K562 (cell line): ENCODE measurements around the gene ABITRAM. TPM values are rescaled to one million over a fixed set of nuclear protein-coding genes. Genes with fewer than 3 reads are reported as not detected.

ENCODE experiments used
- ARID3A ChIP-seq: IDR thresholded peaks from 2 replicates; pipeline ENCODE4 v1.6.1; 2012; ENCODE audit warnings: low read depth, low read length, improper control_type of control experiment, borderline replicate concordance
- BRCA1 ChIP-seq, 2 experiments: fragments of 450-650 bp in 1 of 2; sonication (generic) in 1 of 2; formaldehyde crosslinking in 1 of 2; IDR thresholded peaks; 2 replicates each; pipeline versions ENCODE4 v1.5.0 to v1.6.1; 2017 to 2020; ENCODE audit warnings: mild to moderate bottlenecking in 1 of 2, missing genetic modification reagents in 1 of 2
- BRD4 ChIP-seq: fragments of 200-600 bp; sonication (generic); IDR thresholded peaks from 2 replicates; pipeline ENCODE4 v1.6.1; 2017; ENCODE audit warnings: inconsistent platforms
- BRD9 ChIP-seq: fragments of 450-650 bp; IDR thresholded peaks from 2 replicates; pipeline ENCODE4 v1.6.1; 2018; ENCODE audit warnings: low read depth; ENCODE audit not compliant: partially characterized antibody
- CSDE1 ChIP-seq, 2 experiments: fragments of 450-650 bp; IDR thresholded peaks; 2 replicates each; pipeline ENCODE4 v1.6.1; 2016; ENCODE audit warnings: mild to moderate bottlenecking in 1 of 2
- ETV5 ChIP-seq: sonication (generic); formaldehyde crosslinking; IDR thresholded peaks from 2 replicates; pipeline ENCODE4 v1.4.0; 2020; ENCODE audit warnings: low read depth, mild to moderate bottlenecking, missing genetic modification reagents
- HMGXB4 ChIP-seq: sonication (generic); formaldehyde crosslinking; IDR thresholded peaks from 2 replicates; pipeline ENCODE4 v1.8.1; 2023; ENCODE audit warnings: mild to moderate bottlenecking, missing genetic modification reagents
- KAT7 ChIP-seq: sonication (generic); formaldehyde crosslinking; IDR thresholded peaks from 2 replicates; pipeline ENCODE4 v1.8.0; 2022; ENCODE audit warnings: missing genetic modification reagents, mild to moderate bottlenecking, borderline replicate concordance
- NEUROD1 ChIP-seq: fragments of 150-350 bp; IDR thresholded peaks from 2 replicates; pipeline ENCODE4 v1.6.1; 2014; ENCODE audit warnings: borderline replicate concordance, low read length, low read depth; ENCODE audit not compliant: partially characterized antibody
- SFPQ ChIP-seq: fragments of 200-400 bp; formaldehyde crosslinking; IDR thresholded peaks from 2 replicates; pipeline ENCODE4 v1.6.1; 2017; ENCODE audit warnings: mild to moderate bottlenecking, low read depth, low read length, moderate library complexity
- TEAD1 ChIP-seq, 2 experiments: fragments of 450-650 bp in 1 of 2; sonication (generic) in 1 of 2; formaldehyde crosslinking; IDR thresholded peaks; 2 replicates each; pipeline versions ENCODE4 v1.4.0 to v1.8.0; 2020 to 2022; ENCODE audit warnings: mild to moderate bottlenecking in 2 of 2, missing genetic modification reagents in 1 of 2
- ZBTB1 ChIP-seq: sonication (generic); formaldehyde crosslinking; IDR thresholded peaks from 2 replicates; pipeline ENCODE4 v1.8.1; 2023; ENCODE audit warnings: missing genetic modification reagents, low read depth, mild to moderate bottlenecking, borderline replicate concordance
- ZNF212 ChIP-seq: fragments of 450-650 bp; formaldehyde crosslinking; IDR thresholded peaks from 2 replicates; pipeline ENCODE4 v1.4.0; 2020; ENCODE audit warnings: mild to moderate bottlenecking
- ZNF263 ChIP-seq: sonication (generic); formaldehyde crosslinking; IDR thresholded peaks from 2 replicates; pipeline ENCODE4 v1.8.0; 2022; ENCODE audit warnings: mild to moderate bottlenecking, missing genetic modification reagents, borderline replicate concordance
- ZNF511 ChIP-seq: sonication (generic); formaldehyde crosslinking; IDR thresholded peaks from 2 replicates; pipeline ENCODE4 v1.8.0; 2022; ENCODE audit warnings: mild to moderate bottlenecking, missing genetic modification reagents
- ZNF764 ChIP-seq: fragments of 250-450 bp; sonication (Bioruptor Pico); IDR thresholded peaks from 2 replicates; pipeline ENCODE4 v1.4.0; 2020; ENCODE audit warnings: low read depth, mild to moderate bottlenecking, moderate library complexity
- polyA plus RNA-seq, 8 experiments: library from polyadenylated mRNA; depleted of rRNA in 4 of 8; stranded (reverse) in 5 of 8; unstranded in 3 of 8; fragments of >200 nt; fragmentation: Nextera tagmentation in 2 of 8; fragmentation: Illumina TruSeq in 1 of 8; extraction: Ambion mirVana in 2 of 8; extraction: Trizol in 1 of 8; gene quantifications; 2 replicates each; pipeline versions ENCODE4 v1.2.1 to v1.2.3, GENCODE V29; 2011 to 2014; ENCODE audit warnings: inconsistent platforms in 1 of 8, missing spikeins in 1 of 8
- total RNA-seq, 7 experiments: library from RNA; depleted of rRNA in 6 of 7; stranded (reverse); fragments of >200 nt in 6 of 7; fragmentation: Illumina TruSeq in 2 of 7; extraction: Trizol in 2 of 7; gene quantifications; 2 replicates each; pipeline versions ENCODE4 v1.2.1 to v1.2.3, GENCODE V29; 2011 to 2021; ENCODE audit warnings: low replicate concordance in 1 of 7
- TF ChIP-seq, protein P1 (sequence below), 3 experiments: fragments of 200-800 bp in 1 of 3; sonication (Bioruptor generic) in 1 of 3; sonication (generic) in 1 of 3; formaldehyde crosslinking in 1 of 3; IDR thresholded peaks; 2 replicates each; pipeline versions ENCODE4 v1.6.1 to v1.8.0; 2016 to 2022; ENCODE audit warnings: mild to moderate bottlenecking in 2 of 3, missing compliant biosample characterization in 2 of 3, missing genetic modification characterization in 2 of 3, missing genetic modification reagents in 1 of 3

The ABITRAM gene
- total and polyA plus RNA-seq, 9 of the 15 experiments (the other 6 are each of a cell fraction or from before 2014, with no cell fraction given) = 8.9 to 47.6 (median 28.4) TPM

DNA sequence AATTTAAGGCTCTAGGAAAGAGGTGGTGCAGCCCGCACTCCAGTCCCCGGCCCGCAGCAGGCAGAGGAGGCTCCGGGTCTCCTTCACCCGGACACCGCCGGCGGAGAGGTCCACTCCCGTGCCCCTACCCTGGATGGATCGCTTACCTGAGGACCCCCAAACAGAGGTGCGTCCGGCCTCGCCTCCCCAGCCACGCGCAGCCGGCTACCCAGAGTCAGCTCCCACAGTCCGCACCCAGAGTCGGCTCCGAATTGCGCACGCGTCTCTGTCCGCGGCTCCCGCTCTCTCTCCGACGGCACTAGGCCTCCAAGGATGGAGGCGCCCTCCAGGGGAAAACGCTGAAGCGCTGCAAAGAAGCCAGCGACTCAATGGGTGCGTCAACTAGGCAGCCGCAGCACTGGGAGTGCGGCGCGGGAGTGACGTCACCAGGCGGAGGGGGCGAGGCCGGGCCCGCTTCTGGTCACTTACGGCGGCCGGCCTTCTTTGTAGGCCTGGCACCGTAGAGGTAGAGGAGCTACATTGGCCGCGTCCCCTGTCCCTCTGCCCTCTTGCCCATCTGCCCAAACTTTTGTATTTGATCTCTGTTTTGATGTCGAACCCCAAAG, 380 bp upstream of the ABITRAM start, which contains the start of gene ELP1 (continued):
- TF ChIP-seq ZNF263 (CRISPR knock-in tag) (no peak), HMGXB4 (CRISPR knock-in tag) (0 out of 2 replicates have a peak, but pooled peaks have one; percentile 67), ZNF511 (CRISPR knock-in tag) (peak; percentile 36; the same call in 1 of the 2 replicates), CSDE1 (IDR thresholded peaks at IDR 0.05) (peak in 1 of 2 experiments; percentile 61; a peak in 1 of 4 replicates), KAT7 (CRISPR knock-in tag) (peak; percentile 68; the same call in 1 of the 2 replicates), BRD4 (no peak), SFPQ (no peak), ZBTB1 (CRISPR knock-in tag) (peak; percentile 77; the same call in 1 of the 2 replicates), ETV5 (CRISPR knock-in tag) (no peak), ZNF764 (CRISPR knock-in tag) (no peak), TEAD1 (CRISPR knock-in tag; IDR thresholded peaks at IDR 0.05) (peak; percentile 22 to 78; a peak in 2 of 4 replicates), NEUROD1 (peak; percentile 48), ARID3A (no peak), ZNF212 (no peak), BRCA1 (IDR thresholded peaks at IDR 0.05) (no peak), BRCA1 (CRISPR knock-in tag; IDR thresholded peaks at IDR 0.05) (no peak), BRD9 (no peak)
- TF ChIP-seq, protein P1, sequence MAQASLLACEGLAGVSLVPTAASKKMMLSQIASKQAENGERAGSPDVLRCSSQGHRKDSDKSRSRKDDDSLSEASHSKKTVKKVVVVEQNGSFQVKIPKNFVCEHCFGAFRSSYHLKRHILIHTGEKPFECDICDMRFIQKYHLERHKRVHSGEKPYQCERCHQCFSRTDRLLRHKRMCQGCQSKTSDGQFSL (CRISPR knock-in tag; IDR thresholded peaks at IDR 0.05) = peak; percentile 99
- TF ChIP-seq, protein P1 (tag; IDR thresholded peaks at IDR 0.05) = peak in 1 of 2 experiments; percentile 100; a peak in 1 of 4 replicates
